Measurements from ENCODE around the gene SIX3.
A peak's percentile ranks its signal among the peaks of the same experiment; 100 is the strongest.

SIX3 gene

DNA sequence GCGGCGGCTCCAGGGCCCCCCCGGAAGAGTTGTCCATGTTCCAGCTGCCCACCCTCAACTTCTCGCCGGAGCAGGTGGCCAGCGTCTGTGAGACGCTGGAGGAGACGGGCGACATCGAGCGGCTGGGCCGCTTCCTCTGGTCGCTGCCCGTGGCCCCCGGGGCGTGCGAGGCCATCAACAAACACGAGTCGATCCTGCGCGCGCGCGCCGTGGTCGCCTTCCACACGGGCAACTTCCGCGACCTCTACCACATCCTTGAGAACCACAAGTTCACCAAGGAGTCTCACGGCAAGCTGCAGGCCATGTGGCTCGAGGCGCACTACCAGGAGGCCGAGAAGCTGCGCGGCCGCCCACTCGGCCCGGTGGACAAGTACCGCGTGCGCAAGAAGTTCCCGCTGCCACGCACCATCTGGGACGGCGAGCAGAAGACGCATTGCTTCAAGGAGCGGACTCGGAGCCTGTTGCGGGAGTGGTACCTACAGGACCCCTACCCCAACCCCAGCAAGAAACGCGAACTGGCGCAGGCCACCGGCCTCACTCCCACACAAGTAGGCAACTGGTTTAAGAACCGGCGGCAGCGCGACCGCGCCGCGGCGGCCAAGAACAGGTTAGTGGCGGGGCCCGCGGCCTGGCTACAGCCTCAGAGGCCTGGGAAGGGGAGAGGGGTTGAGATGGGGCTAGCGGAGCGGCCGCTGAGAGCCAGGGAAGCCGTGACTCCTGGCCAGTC, 965 bp downstream of the SIX3 start:
- FAIRE-seq (peak; percentile 16), DNase-seq (ENCODE audit: insufficient read length, low spot score) (no peak)

GRCh38 chr2:44943031-44943692, 1.7 kb downstream of the SIX3 start:
- FAIRE-seq (no peak), DNase-seq (ENCODE audit: insufficient read length, low spot score) (no peak)

DNA sequence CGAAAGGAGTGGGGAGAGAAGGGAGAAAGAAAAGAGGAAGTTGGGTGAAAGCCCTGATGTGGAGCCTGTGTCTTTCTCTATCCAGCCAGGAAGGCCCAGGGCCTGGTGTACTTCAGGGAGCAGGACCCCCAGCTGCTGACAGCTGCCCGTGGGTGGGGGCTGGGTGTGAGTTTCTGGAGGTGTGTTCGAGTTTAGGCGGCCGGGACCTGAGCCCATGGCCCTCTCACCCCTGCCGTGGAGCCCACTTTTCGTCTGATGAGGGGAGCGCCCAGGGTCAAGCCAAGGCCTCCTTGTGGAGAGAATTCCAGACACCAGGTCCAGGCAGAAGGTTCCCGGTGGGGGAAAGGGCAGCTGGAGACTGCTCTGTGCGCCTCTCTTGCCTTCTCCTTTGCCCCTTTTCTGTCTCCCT, 2.2 kb downstream of the SIX3 start:
- FAIRE-seq: no peak
- no peak for DNase-seq (ENCODE audit: insufficient read length, low spot score)

DNA sequence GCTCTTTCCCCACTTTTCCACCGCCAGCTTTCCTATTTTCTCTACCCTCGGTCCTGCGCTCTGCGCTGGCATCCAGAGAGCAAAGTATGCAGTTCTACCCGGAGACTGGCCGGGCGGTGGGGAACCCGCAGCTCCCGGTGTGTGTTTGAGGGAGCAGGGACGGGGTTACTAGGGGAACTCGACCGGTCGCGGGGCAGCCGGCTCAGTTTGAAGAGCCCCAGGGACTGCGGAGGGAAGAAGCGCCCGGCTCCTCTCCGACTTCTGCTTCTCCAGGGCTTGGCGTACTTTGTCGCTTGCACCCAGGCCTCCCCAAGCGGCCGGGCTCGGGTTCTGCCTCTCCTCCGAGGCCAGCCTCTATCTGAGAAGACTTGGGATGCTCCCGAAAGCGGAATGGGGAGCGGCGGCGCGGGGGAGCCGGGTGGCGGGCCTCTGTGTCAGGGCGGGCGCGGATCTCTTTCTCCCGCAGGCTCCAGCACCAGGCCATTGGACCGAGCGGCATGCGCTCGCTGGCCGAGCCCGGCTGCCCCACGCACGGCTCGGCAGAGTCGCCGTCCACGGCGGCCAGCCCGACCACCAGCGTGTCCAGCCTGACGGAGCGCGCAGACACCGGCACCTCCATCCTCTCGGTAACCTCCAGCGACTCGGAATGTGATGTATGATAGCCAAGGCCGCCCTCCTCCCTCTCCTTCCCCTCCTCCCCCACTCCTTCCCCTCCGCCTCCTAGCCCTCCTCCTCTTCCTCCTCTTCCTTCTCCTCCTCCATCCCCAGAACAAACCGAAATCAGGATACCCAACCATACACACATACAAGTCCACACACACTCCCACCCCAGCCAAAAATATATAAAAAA, 2.8 kb downstream of the SIX3 start:
- DNase-seq (ENCODE audit: insufficient read length, low spot score): no peak

GRCh38 chr2:44944952-44945612, 3.6 kb downstream of the SIX3 start:
- no peak for DNase-seq (ENCODE audit: insufficient read length, low spot score)
- FAIRE-seq: no peak

More for the DNA sequence above, 2.8 kb downstream of the SIX3 start:
- no peak for FAIRE-seq

DNA sequence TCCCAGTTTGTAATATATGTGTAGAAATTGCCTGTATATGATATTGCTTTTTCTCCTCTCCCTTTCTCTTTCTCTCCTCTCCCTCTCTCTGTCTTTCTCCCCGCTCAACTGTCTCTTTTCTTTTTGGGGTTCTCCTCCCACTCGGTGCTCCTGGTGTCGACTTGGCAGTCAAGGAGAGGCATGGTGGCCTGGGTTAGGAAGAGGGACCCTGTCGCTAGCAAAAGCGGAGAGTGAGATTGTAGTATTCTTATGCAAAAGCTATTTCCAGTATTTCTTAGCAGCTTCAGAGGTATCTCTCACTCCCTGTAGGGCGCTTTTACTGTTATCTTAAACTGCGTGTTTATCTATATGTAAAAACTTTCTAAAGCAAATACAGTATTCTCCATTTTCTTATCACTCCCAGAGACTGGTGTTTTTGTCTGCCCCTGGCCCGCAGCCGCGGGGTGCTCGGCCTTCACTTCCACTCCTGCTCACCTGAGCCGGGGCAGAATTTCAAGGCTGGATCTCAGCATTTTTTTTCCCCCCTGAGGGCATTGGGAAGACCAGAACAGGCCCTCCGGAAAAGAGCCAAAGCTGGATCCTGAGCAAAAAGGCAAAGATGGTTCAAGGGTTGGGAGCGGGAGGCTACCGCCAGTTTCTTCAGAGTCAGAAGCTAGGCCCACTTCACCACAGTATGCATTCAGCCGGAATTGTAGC, 4.3 kb downstream of the SIX3 start:
- FAIRE-seq: no peak
- DNase-seq (ENCODE audit: insufficient read length, low spot score): no peak

DNA sequence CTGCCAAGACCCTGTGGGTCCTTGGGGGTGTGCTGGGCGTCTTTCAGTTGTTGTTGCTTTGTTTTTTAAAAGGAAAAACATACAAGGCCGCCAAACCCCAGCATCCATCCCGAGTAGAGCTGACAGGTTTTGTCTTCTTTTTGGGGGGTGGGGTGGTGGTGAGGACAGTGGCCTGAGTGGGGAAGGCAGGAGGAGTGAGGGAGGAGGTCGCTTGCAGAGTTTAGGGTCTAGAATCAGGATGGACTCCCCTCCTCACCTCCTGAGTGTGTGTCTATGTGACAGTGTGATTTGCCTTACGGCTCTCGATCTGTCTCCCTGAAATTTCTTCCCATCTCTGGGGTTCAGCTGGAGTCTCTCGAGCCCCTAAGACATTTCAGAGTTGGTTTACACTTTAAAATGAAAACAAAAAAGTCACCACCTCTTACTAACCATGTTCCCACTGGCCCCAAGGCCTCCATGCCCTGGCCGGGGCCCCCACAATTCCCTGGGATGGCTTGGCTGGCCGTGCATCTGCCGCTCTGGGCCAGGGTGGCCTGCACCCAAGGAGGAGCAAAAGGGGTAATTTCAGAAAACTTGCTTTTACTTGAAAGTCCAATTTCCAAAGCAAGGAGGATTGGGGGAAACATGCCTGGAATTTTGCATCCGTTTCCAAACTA, 5.0 kb downstream of the SIX3 start:
- no peak for DNase-seq (ENCODE audit: insufficient read length, low spot score)
- FAIRE-seq: no peak

GRCh38 chr2:44947028-44947375, 5.5 kb downstream of the SIX3 start:
- FAIRE-seq (no peak), DNase-seq (ENCODE audit: insufficient read length, low spot score) (no peak)

DNA sequence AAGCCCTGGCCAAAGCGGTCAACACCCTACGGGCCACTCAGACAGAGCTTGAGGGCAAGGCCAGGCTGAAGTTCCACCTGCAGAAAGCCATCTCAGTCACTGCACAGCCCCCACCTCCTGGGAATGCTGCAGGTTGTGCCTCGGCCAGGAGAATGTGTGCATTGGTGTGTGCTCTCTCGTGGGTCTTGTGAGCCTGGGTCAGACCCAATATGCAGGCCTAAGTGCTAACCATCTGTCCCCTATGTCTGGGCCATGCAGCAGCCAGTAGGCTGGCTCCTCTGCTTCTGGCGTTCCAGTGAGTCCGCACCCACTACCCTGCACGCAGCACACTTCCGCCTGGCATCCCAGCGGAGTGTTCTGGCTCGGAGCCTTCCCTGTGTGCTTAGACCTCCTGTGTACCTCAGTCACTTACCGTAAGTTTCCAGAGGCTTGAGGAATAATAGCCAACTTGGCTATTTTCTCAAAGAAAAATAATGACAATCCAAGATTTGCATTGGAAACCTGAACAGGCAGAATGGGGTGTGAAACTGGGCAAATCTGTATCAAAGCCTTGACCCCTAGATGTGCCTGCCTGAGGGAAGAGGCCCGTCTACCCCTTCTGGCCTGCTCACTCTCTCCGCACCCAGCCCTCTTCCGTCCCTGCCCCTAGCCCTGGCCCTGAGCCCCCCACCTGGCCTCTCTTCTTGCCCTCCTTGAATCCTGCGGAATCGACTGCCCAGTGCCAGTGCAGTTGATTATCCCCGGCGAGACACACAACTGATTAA, 7.2 kb downstream of the SIX3 start:
- DNase-seq (ENCODE audit: insufficient read length, low spot score) (no peak), FAIRE-seq (no peak)

DNA sequence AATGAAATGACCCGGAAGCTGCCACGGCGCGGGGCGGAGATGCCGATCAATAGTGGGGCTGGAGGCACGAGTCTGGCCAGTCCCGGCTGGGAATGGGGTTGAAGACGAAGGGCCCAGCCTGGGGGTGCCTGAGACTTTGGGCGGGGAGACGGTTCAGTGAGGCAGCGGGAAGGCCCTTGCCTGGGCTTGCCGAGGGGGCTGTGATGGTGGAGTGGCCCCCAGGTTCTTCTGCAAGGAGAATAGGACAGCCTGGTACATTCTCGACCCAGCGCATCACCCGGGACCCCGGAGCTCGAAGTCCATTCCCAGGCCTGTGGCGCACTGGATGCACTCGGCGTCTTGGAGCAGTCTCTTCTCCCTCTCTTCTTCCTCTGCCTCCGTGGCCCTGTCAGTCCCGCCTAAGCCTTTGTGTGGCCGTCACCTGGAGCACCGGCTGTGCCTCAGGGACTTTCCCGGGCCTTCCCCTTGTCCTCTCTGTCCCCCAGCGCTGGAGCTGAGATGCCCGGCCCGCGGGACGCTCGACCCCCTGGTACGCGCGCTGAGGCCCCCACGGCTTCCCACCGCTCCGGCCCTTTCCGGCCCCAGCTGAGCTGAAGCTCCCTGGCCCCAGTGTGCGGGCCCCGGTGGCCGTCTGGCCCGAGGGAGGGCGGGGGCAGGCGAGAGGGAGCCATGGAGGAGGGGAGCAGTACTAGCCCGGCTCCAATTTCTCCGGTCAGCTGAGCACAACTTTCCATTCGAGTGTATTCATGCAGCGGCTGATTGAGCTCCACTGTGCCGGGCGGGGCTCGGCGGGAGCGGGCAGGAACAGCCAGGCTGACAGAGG, 8.0 kb downstream of the SIX3 start:
- no peak for FAIRE-seq
- no peak for DNase-seq (ENCODE audit: insufficient read length, low spot score)

GRCh38 chr2:44950646-44951045, 9.1 kb downstream of the SIX3 start:
- FAIRE-seq: peak; percentile 23
- DNase-seq (ENCODE audit: insufficient read length, low spot score): no peak

DNA sequence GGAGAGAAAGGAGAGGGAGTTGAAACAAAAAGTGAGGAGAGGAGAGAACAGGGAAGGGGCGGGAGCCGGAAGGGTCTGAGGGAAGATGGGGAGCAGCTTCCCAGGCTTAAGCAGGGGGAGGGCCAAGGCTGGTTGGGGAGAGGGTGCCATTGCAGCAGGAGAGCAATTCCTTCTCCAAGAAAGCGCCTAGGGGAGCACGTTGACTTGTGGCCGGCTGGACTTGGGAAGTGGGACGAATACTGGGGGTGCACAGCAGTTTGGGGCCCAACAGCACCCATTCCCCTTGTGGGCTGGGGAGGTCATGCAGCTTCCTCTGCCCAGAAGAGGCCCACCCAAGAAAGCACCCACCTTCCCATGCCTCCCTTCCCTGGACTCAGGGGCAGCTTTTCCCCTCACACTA, 9.6 kb downstream of the SIX3 start:
- no peak for DNase-seq (ENCODE audit: insufficient read length, low spot score)
- no peak for FAIRE-seq

DNA sequence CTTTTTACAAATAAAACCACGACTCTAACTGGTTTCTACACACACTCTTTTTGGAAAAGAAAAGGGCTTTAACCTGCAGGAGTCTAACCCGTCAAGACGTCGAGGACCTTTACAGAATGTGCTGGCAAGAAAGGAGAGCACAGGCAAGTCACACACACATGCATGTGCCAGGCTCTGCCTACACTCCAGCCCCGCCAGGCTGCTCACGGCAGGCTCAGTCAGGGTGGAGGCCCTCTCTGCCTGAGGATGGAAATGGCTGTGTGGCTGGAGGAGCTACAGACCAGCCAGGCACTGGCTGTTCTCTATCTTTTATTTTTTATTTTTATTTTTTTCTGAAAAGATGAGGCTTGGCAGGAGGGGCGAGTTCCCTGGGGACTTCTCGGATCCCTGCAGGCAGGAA, 10.2 kb downstream of the SIX3 start:
- no peak for FAIRE-seq
- DNase-seq (ENCODE audit: insufficient read length, low spot score): no peak

DNA sequence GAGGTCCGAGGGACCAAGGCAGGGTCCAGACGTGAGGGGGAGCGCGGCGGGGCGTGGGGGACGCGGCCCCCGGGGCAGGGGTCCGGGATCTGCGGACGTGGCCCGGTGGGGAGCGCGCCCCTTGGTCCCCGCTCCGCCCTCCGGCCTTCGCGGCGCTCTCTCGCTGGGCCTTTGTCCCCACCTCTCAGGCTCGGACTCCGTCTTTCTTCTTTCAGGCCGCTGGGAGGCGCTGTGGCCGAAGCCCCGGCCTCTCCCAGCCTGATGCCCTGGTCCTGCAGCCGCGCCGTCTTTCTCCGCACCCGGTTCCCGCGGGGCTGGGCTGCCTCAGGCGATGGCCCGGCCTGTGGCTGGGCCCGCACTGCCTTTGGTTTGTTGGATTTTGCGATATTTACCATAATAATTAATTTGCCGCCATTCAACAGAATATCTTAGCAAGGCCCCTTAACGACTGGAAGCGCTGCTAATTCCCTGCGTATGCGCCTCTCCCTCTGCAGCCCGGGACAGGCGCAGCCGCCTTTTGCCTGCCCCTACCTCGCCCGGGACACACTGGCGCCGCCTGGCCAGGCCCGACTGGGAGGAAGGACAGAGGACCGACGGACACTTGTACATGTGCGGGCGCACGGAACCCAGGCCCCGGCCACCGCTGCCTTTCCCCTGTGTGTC, 10.8 kb downstream of the SIX3 start:
- DNase-seq (ENCODE audit: insufficient read length, low spot score): no peak
- no peak for FAIRE-seq

DNA sequence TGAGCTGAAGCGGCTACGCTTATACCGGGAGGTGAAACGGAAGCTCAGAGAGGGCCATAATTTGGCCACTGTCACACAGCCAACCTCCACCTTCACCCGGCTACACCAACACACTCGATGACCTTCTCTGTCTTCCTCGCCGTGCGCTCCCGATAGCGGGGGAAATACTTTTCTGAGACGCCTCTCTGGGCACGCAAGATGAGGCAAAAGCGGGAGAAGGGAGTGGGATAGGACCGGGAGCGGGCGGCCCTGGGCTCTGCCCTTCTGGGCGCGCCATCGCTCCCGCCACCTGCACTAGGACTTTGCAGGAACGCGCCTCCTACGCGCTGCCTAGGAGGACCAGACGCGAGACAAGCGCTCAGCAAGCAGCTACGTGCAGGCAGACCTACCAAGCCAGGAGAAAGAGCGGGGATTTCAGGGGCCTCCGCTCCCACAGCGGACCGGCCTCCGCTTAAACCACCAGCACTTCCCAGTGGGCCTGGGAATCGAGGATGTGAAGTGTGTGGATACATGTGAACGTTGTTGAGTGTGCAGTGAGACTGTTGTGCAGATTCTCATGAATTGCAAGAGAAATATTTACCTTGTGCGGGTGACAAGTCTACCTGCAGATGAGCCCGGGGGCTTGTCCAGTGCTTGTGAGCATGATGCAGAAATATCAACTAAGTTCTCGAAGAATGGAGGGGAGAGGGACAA, 11.4 kb downstream of the SIX3 start:
- FAIRE-seq (no peak), DNase-seq (ENCODE audit: insufficient read length, low spot score) (no peak)

- DNase-seq (ENCODE audit: insufficient read length, low spot score) (no peak), FAIRE-seq (no peak)
Observed at GRCh38 chr2:44953499-44953883, 12.0 kb downstream of the SIX3 start.

DNA sequence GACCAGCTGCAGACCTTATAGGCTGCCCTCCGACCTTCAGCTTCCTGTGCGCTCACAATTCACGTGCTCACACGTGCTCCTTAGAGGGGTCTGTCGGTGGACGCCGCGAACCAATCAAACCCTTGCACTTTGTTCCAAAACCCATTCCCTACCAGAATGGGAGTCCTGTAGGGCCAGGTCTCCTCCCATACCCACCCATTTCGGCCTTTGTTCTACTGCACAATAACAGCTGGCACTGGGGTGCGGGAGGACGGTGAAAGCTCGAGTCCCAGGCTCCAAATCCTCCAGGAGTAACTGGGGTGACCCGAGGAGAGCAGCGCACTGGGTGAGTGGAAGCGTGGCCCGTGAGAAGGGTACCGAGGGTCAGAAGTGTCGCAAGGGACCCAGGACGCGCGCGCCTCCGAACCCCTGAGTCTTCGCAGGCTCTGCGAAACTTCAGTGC, 13.0 kb downstream of the SIX3 start:
- FAIRE-seq: no peak
- no peak for DNase-seq (ENCODE audit: insufficient read length, low spot score)
